Prostate gland (tissue), 2 donors: Measurements from ENCODE around the gene AQR. TPM values are rescaled to one million over a fixed set of nuclear protein-coding genes. Genes with fewer than 3 reads are reported as not detected.

Experiments used
- DNase-seq: peaks from one replicate; pipeline ENCODE4 v3.0.0-alpha.2; 2019; ENCODE audit warnings: low spot score
- H3K27ac ChIP-seq, 2 donors: fragments of 200-600 bp; sonication (generic); 2 replicates each; pipeline ENCODE4 v1.5.1; 2017 to 2019
- H3K27me3 ChIP-seq: fragments of 200-600 bp; sonication (generic); replicated peaks from 2 replicates; pipeline ENCODE4 v1.5.1; 2019; ENCODE audit not compliant: insufficient read depth
- H3K36me3 ChIP-seq, 2 donors: fragments of 200-600 bp; sonication (generic); 1 replicate in 1 of 2; 2 replicates in 1 of 2; pipeline versions ENCODE4 v1.5.1 to v1.8.1; 2017 to 2019
- H3K4me1 ChIP-seq: fragments of 200-600 bp; sonication (generic); replicated peaks from 2 replicates; pipeline ENCODE4 v1.5.1; 2019
- H3K4me3 ChIP-seq, 2 donors: fragments of 200-600 bp; sonication (generic); 2 replicates each; pipeline ENCODE4 v1.5.1; 2017 to 2019
- H3K9me3 ChIP-seq: fragments of 200-600 bp; sonication (generic); 2 replicates; pipeline ENCODE4 v1.5.1; 2017
- POLR2A ChIP-seq: fragments of 450-650 bp; IDR thresholded peaks from one replicate; pipeline ENCODE4 v1.6.1; 2016; ENCODE audit warnings: antibody characterized with exemption, mild to moderate bottlenecking
- POLR2AphosphoS5 ChIP-seq: sonication (generic); formaldehyde crosslinking; IDR thresholded peaks from one replicate; pipeline ENCODE4 v1.6.1; 2017; ENCODE audit warnings: antibody characterized with exemption
- WGBS: methylation state at CpG from one replicate; pipeline ENCODE4 v1.1.5; 2018; 5-methylcytosine and 5-hydroxymethylcytosine counted together
- intact Hi-C: fragments of 100-400 bp; cut with DNase I; formaldehyde crosslinking; loops from one replicate; pipeline ENCODE4 v1.14.2; 2022
- total RNA-seq, 2 donors: library from RNA; depleted of rRNA; stranded (reverse); fragments of >200 nt; gene quantifications; one replicate each; pipeline ENCODE4 v1.1.0, GENCODE V29; 2016
- TF ChIP-seq, protein P1 (sequence below), 4 experiments: fragments of 200-600 bp in 2 of 4; fragments of 450-650 bp in 2 of 4; sonication (generic) in 2 of 4; IDR thresholded peaks; 1 replicate in 3 of 4; 2 replicates in 1 of 4; pipeline ENCODE4 v1.5.1; 2016 to 2019; ENCODE audit warnings: antibody characterized with exemption in 4 of 4, mild to moderate bottlenecking in 2 of 4, moderate library complexity in 2 of 4

AQR gene
- total RNA-seq: 10 to 100 TPM; 32.9 to 34.0 TPM

DNA sequence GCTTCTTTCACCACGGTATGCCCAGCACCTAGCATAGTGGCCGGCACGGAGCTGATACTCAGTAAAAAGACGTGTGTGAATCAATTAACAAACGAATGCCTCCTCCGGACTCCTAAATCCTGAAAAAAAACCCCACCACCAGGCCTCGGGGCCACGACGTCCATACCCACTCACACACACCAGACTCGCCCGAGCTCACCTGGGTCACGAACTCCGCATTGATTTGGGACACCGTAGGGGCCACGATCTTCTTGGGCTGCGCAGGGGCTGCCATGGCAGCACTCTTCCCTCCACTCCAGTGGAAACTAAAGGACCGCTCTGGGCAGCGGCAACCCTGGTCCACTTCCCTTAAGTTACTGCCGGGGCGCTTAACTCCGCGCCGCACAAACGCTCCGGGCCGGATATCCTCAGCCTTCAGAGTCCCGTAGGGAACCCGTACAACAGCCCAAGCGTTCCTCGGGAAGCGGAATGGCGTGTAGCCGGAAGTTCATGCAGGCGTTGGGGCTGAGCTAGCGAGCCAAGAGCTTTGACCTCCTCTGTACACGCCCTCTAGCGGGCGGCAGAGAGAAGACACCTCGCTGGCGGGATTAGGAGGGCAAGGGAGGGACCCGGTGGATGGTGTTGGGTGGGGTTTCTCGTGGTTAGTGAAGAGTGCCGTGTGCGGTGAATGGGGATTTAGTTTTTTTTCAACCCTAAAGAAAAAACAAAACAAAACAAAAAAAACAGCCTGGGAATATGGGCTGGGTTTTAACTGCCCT is at the start of gene AQR:
Gene AQR, minus strand, starts transcription at position 403 of the 758 bp plus-strand sequence. Its CDS starts 129 bp downstream, at position 274.
- peak; percentile 96 for DNase-seq
- TF ChIP-seq, protein P1, sequence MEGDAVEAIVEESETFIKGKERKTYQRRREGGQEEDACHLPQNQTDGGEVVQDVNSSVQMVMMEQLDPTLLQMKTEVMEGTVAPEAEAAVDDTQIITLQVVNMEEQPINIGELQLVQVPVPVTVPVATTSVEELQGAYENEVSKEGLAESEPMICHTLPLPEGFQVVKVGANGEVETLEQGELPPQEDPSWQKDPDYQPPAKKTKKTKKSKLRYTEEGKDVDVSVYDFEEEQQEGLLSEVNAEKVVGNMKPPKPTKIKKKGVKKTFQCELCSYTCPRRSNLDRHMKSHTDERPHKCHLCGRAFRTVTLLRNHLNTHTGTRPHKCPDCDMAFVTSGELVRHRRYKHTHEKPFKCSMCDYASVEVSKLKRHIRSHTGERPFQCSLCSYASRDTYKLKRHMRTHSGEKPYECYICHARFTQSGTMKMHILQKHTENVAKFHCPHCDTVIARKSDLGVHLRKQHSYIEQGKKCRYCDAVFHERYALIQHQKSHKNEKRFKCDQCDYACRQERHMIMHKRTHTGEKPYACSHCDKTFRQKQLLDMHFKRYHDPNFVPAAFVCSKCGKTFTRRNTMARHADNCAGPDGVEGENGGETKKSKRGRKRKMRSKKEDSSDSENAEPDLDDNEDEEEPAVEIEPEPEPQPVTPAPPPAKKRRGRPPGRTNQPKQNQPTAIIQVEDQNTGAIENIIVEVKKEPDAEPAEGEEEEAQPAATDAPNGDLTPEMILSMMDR (IDR thresholded peaks at IDR 0.05): peak; percentile 60 to 98 (median 92)
- TF ChIP-seq POLR2A (peak; percentile 44), POLR2AphosphoS5 (peak; percentile 98)
- Histone ChIP-seq H3K27ac (peak within 1 kb of the TSS; percentile 71 to 75), H3K4me1 (no peaks in the 10 kb centered on the region), H3K36me3 (no peaks in the 10 kb centered on the region), H3K4me3 (peak within 1 kb of the TSS; percentile 64 to 68), H3K9me3 (no peaks in the 10 kb centered on the region), H3K27me3 (no peaks in the 10 kb centered on the region)
- WGBS: under 1% methylated on average over 44 of the region's 44 CpGs
- intact Hi-C loops: loop anchor here (1.0 kb wide), 1 partner anchor 19 kb away; the partner anchor contains the start of gene ZNF770

GRCh38 chr15:35014241-35014640 is 44.7 kb upstream of the AQR start:
- Histone ChIP-seq H3K4me1 (no peaks in the 10 kb centered on the region), H3K4me3 (no peak overlapping the region), H3K36me3 (no peaks in the 10 kb centered on the region), H3K27me3 (no peaks in the 10 kb centered on the region), H3K27ac (no peak overlapping the region), H3K9me3 (no peaks in the 10 kb centered on the region)
- DNase-seq: no peak
- intact Hi-C loops: no loop called here
- TF ChIP-seq, protein P1 (IDR thresholded peaks at IDR 0.05): no peak
- no peak for TF ChIP-seq POLR2AphosphoS5
- TF ChIP-seq POLR2A: no peak

DNA sequence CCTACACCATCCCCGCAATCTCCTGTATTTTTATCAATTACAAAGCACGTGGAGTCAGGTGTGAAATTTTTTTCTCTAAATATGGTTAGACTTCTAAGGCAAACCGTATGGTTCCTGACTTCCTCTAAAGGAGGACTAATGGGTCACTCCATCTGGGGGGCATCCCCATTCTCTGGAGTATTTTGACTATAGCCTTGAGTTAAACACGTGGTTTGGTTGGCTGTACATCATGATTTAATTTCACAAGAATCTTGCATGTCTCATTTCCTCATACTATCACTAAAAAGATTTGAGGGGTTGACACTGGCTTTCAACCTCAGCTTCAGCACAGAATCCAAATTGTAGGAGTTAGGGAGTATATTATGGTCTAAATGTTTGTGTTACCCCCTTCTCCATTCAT is 43.8 kb upstream of the AQR start:
- TF ChIP-seq, protein P1 (IDR thresholded peaks at IDR 0.05): no peak
- TF ChIP-seq POLR2A: no peak
- TF ChIP-seq POLR2AphosphoS5: no peak
- Histone ChIP-seq H3K27ac (no peak overlapping the region), H3K36me3 (no peaks in the 10 kb centered on the region), H3K4me3 (no peak overlapping the region), H3K9me3 (no peaks in the 10 kb centered on the region), H3K27me3 (no peaks in the 10 kb centered on the region), H3K4me1 (no peaks in the 10 kb centered on the region)
- 65% methylated on average over 4 of the region's 4 CpGs for WGBS
- intact Hi-C loops: no loop called here
- DNase-seq: no peak

GRCh38 chr15:35007397-35007796 is 37.9 kb upstream of the AQR start:
- no peak overlapping the region for H3K4me3 ChIP-seq
- H3K27me3 ChIP-seq: no peaks in the 10 kb centered on the region
- WGBS: 78% methylated on average over 2 of the region's 2 CpGs
- TF ChIP-seq POLR2AphosphoS5 (no peak), POLR2A (no peak)
- TF ChIP-seq, protein P1 (IDR thresholded peaks at IDR 0.05): no peak
- H3K4me1 ChIP-seq: no peaks in the 10 kb centered on the region
- H3K36me3 ChIP-seq: no peaks in the 10 kb centered on the region
- intact Hi-C loops: no loop called here
- no peak overlapping the region for H3K27ac ChIP-seq
- H3K9me3 ChIP-seq: no peaks in the 10 kb centered on the region
- DNase-seq: no peak

GRCh38 chr15:35005933-35006332 is 36.4 kb upstream of the AQR start:
- WGBS: 93% methylated on average over 6 of the region's 6 CpGs
- intact Hi-C loops: no loop called here
- TF ChIP-seq, protein P1 (IDR thresholded peaks at IDR 0.05): no peak
- TF ChIP-seq POLR2AphosphoS5 (no peak), POLR2A (no peak)
- no peak overlapping the region for H3K4me3 ChIP-seq
- H3K9me3 ChIP-seq: no peaks in the 10 kb centered on the region
- no peaks in the 10 kb centered on the region for H3K27me3 ChIP-seq
- no peaks in the 10 kb centered on the region for H3K4me1 ChIP-seq
- no peak overlapping the region for H3K27ac ChIP-seq
- H3K36me3 ChIP-seq: no peaks in the 10 kb centered on the region
- DNase-seq: no peak
